Suprapubic skin (tissue), 4 donors: Measurements from ENCODE around the gene ITM2B.

Source experiments
- EP300 ChIP-seq: sonication (generic); formaldehyde crosslinking; IDR thresholded peaks from one replicate; pipeline ENCODE4 v1.6.1; 2017; ENCODE audit warnings: antibody characterized with exemption
- POLR2A ChIP-seq, 2 donors: fragments of 450-650 bp; IDR thresholded peaks; one replicate each; pipeline ENCODE4 v1.6.1; 2017; ENCODE audit warnings: antibody characterized with exemption in 2 of 2, mild to moderate bottlenecking in 2 of 2, moderate library complexity in 2 of 2
- POLR2AphosphoS5 ChIP-seq, 3 donors: sonication (generic); formaldehyde crosslinking; IDR thresholded peaks; one replicate each; pipeline ENCODE4 v1.6.1; 2017; ENCODE audit warnings: antibody characterized with exemption in 3 of 3
- TF ChIP-seq, protein P1 (sequence below), 2 donors: fragments of 200-600 bp in 1 of 2; fragments of 450-650 bp in 1 of 2; sonication (generic) in 1 of 2; IDR thresholded peaks; one replicate each; pipeline ENCODE4 v1.5.1; 2016 to 2019; ENCODE audit warnings: antibody characterized with exemption in 2 of 2, mild to moderate bottlenecking in 1 of 2, moderate library complexity in 1 of 2

DNA sequence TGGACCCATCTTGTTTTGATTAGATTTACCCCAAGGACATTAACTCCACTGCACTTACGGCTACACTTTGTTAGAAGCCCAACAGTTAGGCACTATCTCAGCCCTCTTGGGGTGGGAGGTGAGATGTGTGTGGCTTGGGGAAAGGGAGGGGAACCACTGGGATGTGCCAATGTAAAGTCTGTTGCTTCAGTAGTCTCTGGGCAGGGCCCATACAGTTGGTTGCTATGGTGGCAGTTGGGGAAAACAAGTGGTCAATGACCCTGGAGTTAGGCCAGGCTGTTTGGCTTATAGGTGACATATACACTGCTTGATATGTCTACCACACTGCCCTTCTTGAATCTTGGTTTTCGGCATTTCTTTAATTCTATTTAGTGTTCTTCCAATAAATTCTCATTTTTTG, 61.6 kb downstream of the ITM2B start:
- TF ChIP-seq, protein P1, sequence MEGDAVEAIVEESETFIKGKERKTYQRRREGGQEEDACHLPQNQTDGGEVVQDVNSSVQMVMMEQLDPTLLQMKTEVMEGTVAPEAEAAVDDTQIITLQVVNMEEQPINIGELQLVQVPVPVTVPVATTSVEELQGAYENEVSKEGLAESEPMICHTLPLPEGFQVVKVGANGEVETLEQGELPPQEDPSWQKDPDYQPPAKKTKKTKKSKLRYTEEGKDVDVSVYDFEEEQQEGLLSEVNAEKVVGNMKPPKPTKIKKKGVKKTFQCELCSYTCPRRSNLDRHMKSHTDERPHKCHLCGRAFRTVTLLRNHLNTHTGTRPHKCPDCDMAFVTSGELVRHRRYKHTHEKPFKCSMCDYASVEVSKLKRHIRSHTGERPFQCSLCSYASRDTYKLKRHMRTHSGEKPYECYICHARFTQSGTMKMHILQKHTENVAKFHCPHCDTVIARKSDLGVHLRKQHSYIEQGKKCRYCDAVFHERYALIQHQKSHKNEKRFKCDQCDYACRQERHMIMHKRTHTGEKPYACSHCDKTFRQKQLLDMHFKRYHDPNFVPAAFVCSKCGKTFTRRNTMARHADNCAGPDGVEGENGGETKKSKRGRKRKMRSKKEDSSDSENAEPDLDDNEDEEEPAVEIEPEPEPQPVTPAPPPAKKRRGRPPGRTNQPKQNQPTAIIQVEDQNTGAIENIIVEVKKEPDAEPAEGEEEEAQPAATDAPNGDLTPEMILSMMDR (IDR thresholded peaks at IDR 0.05), result no peak
- TF ChIP-seq POLR2A (IDR thresholded peaks at IDR 0.05), result no peak
- no peak for TF ChIP-seq POLR2AphosphoS5 (IDR thresholded peaks at IDR 0.05)
- TF ChIP-seq EP300, result no peak
